Gastrocnemius medialis (tissue), 4 donors: Measurements from ENCODE around the gene DCTN2. TPM values are rescaled to one million over a fixed set of nuclear protein-coding genes. Genes with fewer than 3 reads are reported as not detected.

Experiments used
- ATAC-seq, 2 donors: fragments of 150-250 bp; one replicate each; pipeline ENCODE4 v1.9.1; 2016
- DNase-seq, 2 donors: peaks; one replicate each; pipeline ENCODE4 v3.0.0-alpha.2; 2019
- H3K27ac ChIP-seq, 4 donors: fragments of 200-600 bp; sonication (generic); 1 replicate in 1 of 4; 2 replicates in 3 of 4; pipeline ENCODE4 v1.5.1; 2016 to 2018; ENCODE audit warnings: mild to moderate bottlenecking in 2 of 4, moderate library complexity in 1 of 4
- H3K27me3 ChIP-seq, 3 donors: fragments of 200-600 bp; sonication (generic) in 2 of 3; 1 replicate in 1 of 3; 2 replicates in 2 of 3; pipeline versions ENCODE4 v1.5.1 to v1.6.0; 2016 to 2019; ENCODE audit warnings: mild to moderate bottlenecking in 1 of 3, moderate library complexity in 1 of 3
- H3K36me3 ChIP-seq, 2 donors: fragments of 200-600 bp; sonication (generic) in 1 of 2; one replicate each; pipeline ENCODE4 v1.5.1; 2017 to 2018
- H3K4me1 ChIP-seq, 2 donors: fragments of 200-600 bp; sonication (generic) in 1 of 2; one replicate each; pipeline ENCODE4 v1.5.1; 2016 to 2017; ENCODE audit warnings: mild to moderate bottlenecking in 2 of 2
- H3K4me3 ChIP-seq, 4 donors: fragments of 200-600 bp; sonication (generic) in 3 of 4; 1 replicate in 1 of 4; 2 replicates in 3 of 4; pipeline ENCODE4 v1.5.1; 2016 to 2019; ENCODE audit warnings: mild to moderate bottlenecking in 2 of 4
- H3K9me3 ChIP-seq, 3 donors: fragments of 200-600 bp; sonication (generic) in 2 of 3; 1 replicate in 1 of 3; 2 replicates in 2 of 3; pipeline ENCODE4 v1.5.1; 2016 to 2019
- POLR2A ChIP-seq, 2 donors: fragments of 450-650 bp; IDR thresholded peaks; one replicate each; pipeline ENCODE4 v1.6.1; 2017; ENCODE audit warnings: antibody characterized with exemption in 2 of 2, mild to moderate bottlenecking in 2 of 2, moderate library complexity in 2 of 2
- in situ Hi-C, 4 donors: fragments of 200-750 bp; cut with MboI; loops; one replicate each; pipeline versions ENCODE4 v1.15.0 to v1.8.0; 2017; ENCODE audit warnings: low sequenced_read_pairs in 4 of 4
- intact Hi-C: fragments of 100-400 bp; cut with DNase I; formaldehyde crosslinking; loops from one replicate; pipeline ENCODE4 v1.15.1; 2023; ENCODE audit warnings: low total_unique reads
- total RNA-seq, 4 donors: library from RNA; depleted of rRNA; stranded (reverse); fragments of >200 nt; gene quantifications; one replicate each; pipeline versions ENCODE4 v1.1.0 to v1.2.3, GENCODE V29; 2016
- TF ChIP-seq, protein P1 (sequence below), 5 experiments: fragments of 450-650 bp in 3 of 5; fragments of 200-600 bp in 2 of 5; sonication (generic) in 2 of 5; IDR thresholded peaks in 4 of 5; conservative IDR thresholded peaks in 1 of 5; 1 replicate in 4 of 5; 2 replicates in 1 of 5; pipeline ENCODE4 v1.5.1; 2016 to 2019; ENCODE audit warnings: antibody characterized with exemption in 5 of 5, mild to moderate bottlenecking in 3 of 5, moderate library complexity in 3 of 5

The DCTN2 gene
- 100 to 1,000 TPM; 147 to 265 (median 177) TPM for total RNA-seq

DNA sequence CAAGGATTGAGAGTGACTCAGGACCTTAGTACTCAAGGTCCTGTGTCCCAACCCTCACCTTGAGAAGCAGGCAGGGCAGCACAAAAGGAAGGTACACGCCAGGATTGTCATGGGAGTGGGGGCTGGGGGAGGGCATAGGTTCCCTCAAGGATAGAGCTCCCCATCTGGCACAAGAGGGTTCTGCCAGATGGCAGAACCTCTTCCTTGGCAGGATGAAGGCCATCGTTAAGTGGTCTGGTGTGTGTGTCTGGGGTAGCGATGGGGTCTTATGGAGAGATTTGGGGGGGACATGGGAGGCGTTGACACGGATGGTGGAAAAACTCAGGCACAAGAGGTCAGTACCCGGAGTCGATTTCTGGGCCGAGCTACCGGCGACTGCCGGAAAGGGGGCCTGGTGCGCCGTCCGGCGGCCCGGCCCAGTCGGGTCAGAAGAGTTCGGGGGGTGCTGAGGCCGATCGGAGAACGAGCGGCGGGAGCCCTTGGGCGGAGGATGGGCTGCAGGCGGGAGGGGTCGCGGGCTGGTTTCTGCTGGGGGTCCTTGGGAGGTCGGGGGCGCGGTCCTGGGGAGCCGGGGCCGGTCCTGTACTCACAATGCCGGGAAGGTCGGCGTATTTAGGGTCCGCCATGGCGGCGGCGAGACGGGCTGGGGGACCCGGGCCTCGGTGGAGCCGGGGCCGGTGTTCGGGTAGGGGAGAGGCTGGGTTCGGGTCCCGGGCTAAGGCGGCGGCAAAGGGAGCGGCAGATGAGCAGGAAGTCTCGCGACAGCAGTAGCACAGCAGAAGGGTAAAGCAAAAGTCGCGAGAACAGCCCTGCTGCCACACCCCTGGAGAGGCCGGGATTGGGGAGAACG lies at the start of gene DCTN2:
Gene DCTN2 (minus strand): TSS at position 755 of the 850 bp plus-strand sequence. CDS start 129 bp downstream, at position 626.
- intact Hi-C loops (loop anchor here (1.0 to 2.0 kb wide), 2 partner anchors 24 to 58 kb away; partner anchors contain the start of genes MARS1 and MBD6), in situ Hi-C loops (no loop called here)
- Histone ChIP-seq H3K27ac (peak within 1 kb of the TSS; percentile 87 to 94 (median 91)), H3K4me3 (peak within 1 kb of the TSS; percentile 76 to 95 (median 91)), H3K9me3 (no peaks in the 10 kb centered on the region), H3K27me3 (peaks cover 18 to 31% (median 21%) of the 10 kb centered on the region in 3 donors), H3K36me3 (peaks cover 0 to 12% of the 10 kb centered on the region in 2 donors), H3K4me1 (peaks cover 18 to 19% of the 10 kb centered on the region in 2 donors)
- ATAC-seq (peak; percentile 95 to 98), DNase-seq (peak; percentile 96 to 97)
- TF ChIP-seq, protein P1, sequence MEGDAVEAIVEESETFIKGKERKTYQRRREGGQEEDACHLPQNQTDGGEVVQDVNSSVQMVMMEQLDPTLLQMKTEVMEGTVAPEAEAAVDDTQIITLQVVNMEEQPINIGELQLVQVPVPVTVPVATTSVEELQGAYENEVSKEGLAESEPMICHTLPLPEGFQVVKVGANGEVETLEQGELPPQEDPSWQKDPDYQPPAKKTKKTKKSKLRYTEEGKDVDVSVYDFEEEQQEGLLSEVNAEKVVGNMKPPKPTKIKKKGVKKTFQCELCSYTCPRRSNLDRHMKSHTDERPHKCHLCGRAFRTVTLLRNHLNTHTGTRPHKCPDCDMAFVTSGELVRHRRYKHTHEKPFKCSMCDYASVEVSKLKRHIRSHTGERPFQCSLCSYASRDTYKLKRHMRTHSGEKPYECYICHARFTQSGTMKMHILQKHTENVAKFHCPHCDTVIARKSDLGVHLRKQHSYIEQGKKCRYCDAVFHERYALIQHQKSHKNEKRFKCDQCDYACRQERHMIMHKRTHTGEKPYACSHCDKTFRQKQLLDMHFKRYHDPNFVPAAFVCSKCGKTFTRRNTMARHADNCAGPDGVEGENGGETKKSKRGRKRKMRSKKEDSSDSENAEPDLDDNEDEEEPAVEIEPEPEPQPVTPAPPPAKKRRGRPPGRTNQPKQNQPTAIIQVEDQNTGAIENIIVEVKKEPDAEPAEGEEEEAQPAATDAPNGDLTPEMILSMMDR (IDR thresholded peaks at IDR 0.05 in 4 of 5, conservative IDR thresholded peaks at IDR 0.05 in 1 of 5) = peak in 1 of 5 experiments; percentile 11
- TF ChIP-seq POLR2A (IDR thresholded peaks at IDR 0.05) = peak; percentile 48 to 57

DNA sequence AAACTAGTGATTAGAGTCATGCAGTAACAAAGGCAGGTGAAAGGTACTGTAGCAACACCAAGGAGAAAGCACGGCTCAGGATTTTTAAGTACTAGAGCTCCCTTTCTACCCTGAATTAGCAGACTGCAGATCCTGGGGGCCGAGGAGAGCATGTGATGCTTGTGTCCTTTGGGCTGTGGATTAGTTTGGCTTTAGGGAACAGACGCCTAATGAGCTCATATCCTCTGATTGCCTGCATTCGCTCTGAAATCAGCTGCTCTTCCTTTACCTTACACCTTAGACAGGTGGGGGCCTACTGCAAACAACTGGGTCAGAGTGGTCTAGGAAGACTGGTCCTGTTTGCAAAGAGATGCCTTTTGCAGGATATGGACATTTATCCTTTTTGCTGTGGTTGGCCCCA lies 46.2 kb upstream of the DCTN2 start:
- Histone ChIP-seq H3K36me3 (peaks cover 0 to 19% of the 10 kb centered on the region in 2 donors), H3K9me3 (no peaks in the 10 kb centered on the region), H3K27ac (no peak overlapping the region), H3K4me3 (no peak overlapping the region), H3K27me3 (no peaks in the 10 kb centered on the region), H3K4me1 (peaks cover 8 to 13% of the 10 kb centered on the region in 2 donors)
- in situ Hi-C loops (no loop called here), intact Hi-C loops (no loop called here)
- no peak for ATAC-seq
- DNase-seq = no peak
- no peak for TF ChIP-seq POLR2A (IDR thresholded peaks at IDR 0.05)
- TF ChIP-seq, protein P1 (IDR thresholded peaks at IDR 0.05 in 4 of 5, conservative IDR thresholded peaks at IDR 0.05 in 1 of 5) = no peak

DNA sequence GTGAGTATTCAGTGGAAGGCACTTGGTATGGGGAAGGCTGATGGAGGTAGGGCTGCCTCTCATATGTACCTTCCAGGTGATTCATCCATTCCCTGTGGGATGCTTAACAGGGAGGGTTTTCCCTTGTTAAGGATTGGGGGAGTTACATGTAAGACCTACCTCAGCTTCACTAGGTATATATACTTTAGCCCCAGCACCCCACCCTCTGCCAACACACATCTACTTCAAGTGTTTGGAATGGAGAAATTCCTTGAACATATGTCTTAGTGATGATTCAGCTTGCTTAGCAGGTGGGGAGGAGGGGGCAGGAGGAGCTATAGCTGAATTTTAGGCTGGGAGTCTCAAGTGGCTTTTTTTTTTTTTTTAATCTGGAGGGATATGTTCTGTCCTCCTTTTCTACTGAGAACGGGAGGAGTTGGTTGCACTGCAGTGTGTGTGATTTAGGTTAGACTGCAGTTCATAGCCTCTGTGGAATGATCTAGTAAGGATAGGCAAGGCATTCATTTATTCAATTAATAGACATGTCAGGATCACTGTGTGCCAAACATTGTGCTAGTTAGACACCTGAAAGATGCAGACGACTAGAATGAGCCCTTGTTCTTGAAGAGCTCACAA lies 45.7 kb upstream of the DCTN2 start:
- Histone ChIP-seq H3K36me3 (peaks cover 0 to 16% of the 10 kb centered on the region in 2 donors), H3K27me3 (no peaks in the 10 kb centered on the region), H3K27ac (no peak overlapping the region), H3K9me3 (no peaks in the 10 kb centered on the region), H3K4me1 (peaks cover 8 to 13% of the 10 kb centered on the region in 2 donors), H3K4me3 (no peak overlapping the region)
- DNase-seq = no peak
- ATAC-seq = no peak
- TF ChIP-seq POLR2A (IDR thresholded peaks at IDR 0.05) = no peak
- TF ChIP-seq, protein P1 (IDR thresholded peaks at IDR 0.05 in 4 of 5, conservative IDR thresholded peaks at IDR 0.05 in 1 of 5) = no peak
- in situ Hi-C loops = no loop called here
- intact Hi-C loops = no loop called here

DNA sequence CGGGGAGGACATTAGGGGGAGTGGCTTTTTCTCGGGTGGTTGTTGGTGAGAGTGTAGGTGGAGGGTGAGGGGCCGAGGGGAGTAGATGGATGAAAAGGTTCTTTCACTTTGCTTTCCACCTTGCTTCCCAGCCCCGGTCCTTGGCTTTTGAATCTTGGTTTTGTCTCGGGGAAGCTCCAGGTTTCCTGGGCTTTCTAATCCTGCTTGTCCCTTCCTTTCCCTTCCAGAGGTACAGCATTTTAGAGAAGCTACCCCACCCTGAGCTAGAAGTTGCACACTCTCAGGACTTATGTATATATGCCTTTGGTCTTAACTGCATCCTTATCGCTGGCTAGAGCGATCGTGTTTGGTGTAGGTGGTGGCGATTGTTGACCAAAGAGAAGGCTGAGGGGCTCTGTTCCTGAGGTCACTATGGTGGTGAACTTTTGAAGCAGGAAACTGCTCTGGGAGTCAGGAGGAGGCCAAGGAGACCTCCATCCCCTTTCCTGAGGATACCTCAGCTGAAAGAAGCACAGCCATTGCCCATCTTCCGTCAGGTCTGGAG lies 44.9 kb upstream of the DCTN2 start:
- peak overlapping the region; percentile 79 to 94 (median 86) for H3K4me3 ChIP-seq
- TF ChIP-seq POLR2A (IDR thresholded peaks at IDR 0.05) = no peak
- TF ChIP-seq, protein P1 (IDR thresholded peaks at IDR 0.05 in 4 of 5, conservative IDR thresholded peaks at IDR 0.05 in 1 of 5) = no peak
- H3K27ac ChIP-seq = peak overlapping the region; percentile 66 to 79 (median 76)
- ATAC-seq (no peak), DNase-seq (no peak)
- no peaks in the 10 kb centered on the region for H3K9me3 ChIP-seq
- intact Hi-C loops (loop anchor here (2.0 kb wide), 1 partner anchor 103 kb away; the partner anchor contains the start of gene OS9), in situ Hi-C loops (no loop called here)
- peaks cover 0 to 13% of the 10 kb centered on the region in 2 donors for H3K36me3 ChIP-seq
- peaks cover 8 to 13% of the 10 kb centered on the region in 2 donors for H3K4me1 ChIP-seq
- no peaks in the 10 kb centered on the region for H3K27me3 ChIP-seq
